HG03066 (cell line): ENCODE results near the gene RUFY1.
"Not testable (repeated sequence)": the region's sequence is repeated elsewhere in the genome, so short reads cannot be mapped to it uniquely, and the experiment has no call there.

Experiments
- ATAC-seq: cut with Tn5 transposase; IDR thresholded peaks from one replicate; pipeline ENCODE4 v1.9.1; 2021; ENCODE audit warnings: low read depth; ENCODE audit not compliant: unreplicated experiment

RUFY1 gene

GRCh38 chr5:179620293-179620692 is 69.9 kb downstream of the RUFY1 start:
- ATAC-seq = no peak

- no peak for ATAC-seq
Measured at GRCh38 chr5:179620703-179621350, 70.5 kb downstream of the RUFY1 start.

GRCh38 chr5:179621551-179622214 is 71.3 kb downstream of the RUFY1 start:
- ATAC-seq = no peak

GRCh38 chr5:179623003-179623905 is 72.9 kb downstream of the RUFY1 start, which contains the start of gene HNRNPH1:
Gene HNRNPH1 (minus strand): TSS chr5:179623671. CDS start chr5:179623133, 538 bp downstream.
- peak; percentile 69 for ATAC-seq

GRCh38 chr5:179623906-179624741 is 73.8 kb downstream of the RUFY1 start:
- peak; percentile 2 for ATAC-seq

- ATAC-seq = no peak
Measured at GRCh38 chr5:179624841-179625271, 74.5 kb downstream of the RUFY1 start.

GRCh38 chr5:179633501-179634369 is 83.4 kb downstream of the RUFY1 start:
- ATAC-seq = peak; percentile 65

- ATAC-seq = peak; percentile 93
Measured at GRCh38 chr5:179634370-179635172, 84.2 kb downstream of the RUFY1 start.

GRCh38 chr5:179639296-179639695 is 88.9 kb downstream of the RUFY1 start:
- not testable (repeated sequence) for ATAC-seq

- not testable (repeated sequence) for ATAC-seq
Measured at GRCh38 chr5:179641745-179642144, 91.4 kb downstream of the RUFY1 start.

GRCh38 chr5:179642626-179643025 is 92.3 kb downstream of the RUFY1 start:
- ATAC-seq = not testable (repeated sequence)

- ATAC-seq = not testable (repeated sequence)
Measured at GRCh38 chr5:179643141-179643920, 93.0 kb downstream of the RUFY1 start.

- ATAC-seq = not testable (repeated sequence)
Measured at GRCh38 chr5:179644766-179645165, 94.4 kb downstream of the RUFY1 start.

GRCh38 chr5:179648410-179648809 is 98.1 kb downstream of the RUFY1 start:
- ATAC-seq = no peak

- ATAC-seq = not testable (repeated sequence)
Measured at GRCh38 chr5:179649166-179649703, 98.9 kb downstream of the RUFY1 start.

GRCh38 chr5:179650245-179650644 is 99.9 kb downstream of the RUFY1 start:
- ATAC-seq = not testable (repeated sequence)

- ATAC-seq = not testable (repeated sequence)
Measured at GRCh38 chr5:179653135-179653534, 102.8 kb downstream of the RUFY1 start.
